ENCODE results near the gene ERCC2.

GRCh38 chr19:45305007-45305406 is 65.4 kb downstream of the ERCC2 start:
- TF ChIP-seq CTCF (conservative IDR thresholded peaks at IDR 0.05; ENCODE audit: low read depth in 2 of 2) (no peak), NANOG (IDR thresholded peaks at IDR 0.05; ENCODE audit: borderline replicate concordance) (no peak), EZH2phosphoT487 (IDR thresholded peaks at IDR 0.05; ENCODE audit: unreplicated experiment) (no peak), POLR2AphosphoS5 (IDR thresholded peaks at IDR 0.05; ENCODE audit: low read depth) (no peak), REST (IDR thresholded peaks at IDR 0.05; ENCODE audit: unreplicated experiment) (no peak), CREB1 (CRISPR knock-in tag; IDR thresholded peaks at IDR 0.05; ENCODE audit: low read depth) (no peak), JUNB (IDR thresholded peaks at IDR 0.05; ENCODE audit: unreplicated experiment) (no peak), EZH2 (IDR thresholded peaks at IDR 0.05; ENCODE audit: low read depth, unreplicated experiment) (no peak), STAT1 (IDR thresholded peaks at IDR 0.05; ENCODE audit: unreplicated experiment) (no peak), ETS1 (IDR thresholded peaks at IDR 0.05) (no peak), ZNF114 (CRISPR knock-in tag; IDR thresholded peaks at IDR 0.05) (no peak), ZNF331 (CRISPR knock-in tag; IDR thresholded peaks at IDR 0.05; ENCODE audit: low read depth) (no peak), ZNF462 (CRISPR knock-in tag; IDR thresholded peaks at IDR 0.05) (no peak)

Data from GM23338 (cell line).